Thyroid gland (tissue), 4 donors: Measurements from ENCODE around the gene ZNF239.

ENCODE experiments used
- CTCF ChIP-seq, 6 experiments: fragments of 200-600 bp in 3 of 6; fragments of 450-650 bp in 3 of 6; sonication (generic) in 3 of 6; IDR thresholded peaks; one replicate each; pipeline ENCODE4 v1.5.1; 2016 to 2019; ENCODE audit warnings: antibody characterized with exemption in 6 of 6, mild to moderate bottlenecking in 2 of 6, inconsistent platforms in 1 of 6, moderate library complexity in 1 of 6
- POLR2A ChIP-seq, 2 donors: fragments of 450-650 bp; IDR thresholded peaks; one replicate each; pipeline ENCODE4 v1.6.1; 2017; ENCODE audit warnings: antibody characterized with exemption in 2 of 2, mild to moderate bottlenecking in 2 of 2, moderate library complexity in 1 of 2

GRCh38 chr10:43610636-43611035, 36.2 kb upstream of the ZNF239 start:
- TF ChIP-seq CTCF (IDR thresholded peaks at IDR 0.05) (no peak), POLR2A (IDR thresholded peaks at IDR 0.05) (no peak)
